OCI-LY1 (cell line): ENCODE data around the gene NR2F6.

Experiments
- EZH2 ChIP-seq: fragments of 200-600 bp; sonication (generic), shearing (Covaris generic); IDR thresholded peaks from 2 replicates; pipeline ENCODE4 v1.8.0; 2017; ENCODE audit warnings: borderline replicate concordance, mixed run types, mild to moderate bottlenecking, antibody characterized with exemption, low read length, moderate library complexity, mixed read lengths
- TF ChIP-seq, protein P1 (sequence below): fragments of 200-600 bp; sonication (generic), shearing (Covaris generic); IDR thresholded peaks from 2 replicates; pipeline ENCODE4 v1.5.1; 2017; ENCODE audit warnings: mild to moderate bottlenecking, antibody characterized with exemption, low read length, moderate library complexity, mixed read lengths

DNA sequence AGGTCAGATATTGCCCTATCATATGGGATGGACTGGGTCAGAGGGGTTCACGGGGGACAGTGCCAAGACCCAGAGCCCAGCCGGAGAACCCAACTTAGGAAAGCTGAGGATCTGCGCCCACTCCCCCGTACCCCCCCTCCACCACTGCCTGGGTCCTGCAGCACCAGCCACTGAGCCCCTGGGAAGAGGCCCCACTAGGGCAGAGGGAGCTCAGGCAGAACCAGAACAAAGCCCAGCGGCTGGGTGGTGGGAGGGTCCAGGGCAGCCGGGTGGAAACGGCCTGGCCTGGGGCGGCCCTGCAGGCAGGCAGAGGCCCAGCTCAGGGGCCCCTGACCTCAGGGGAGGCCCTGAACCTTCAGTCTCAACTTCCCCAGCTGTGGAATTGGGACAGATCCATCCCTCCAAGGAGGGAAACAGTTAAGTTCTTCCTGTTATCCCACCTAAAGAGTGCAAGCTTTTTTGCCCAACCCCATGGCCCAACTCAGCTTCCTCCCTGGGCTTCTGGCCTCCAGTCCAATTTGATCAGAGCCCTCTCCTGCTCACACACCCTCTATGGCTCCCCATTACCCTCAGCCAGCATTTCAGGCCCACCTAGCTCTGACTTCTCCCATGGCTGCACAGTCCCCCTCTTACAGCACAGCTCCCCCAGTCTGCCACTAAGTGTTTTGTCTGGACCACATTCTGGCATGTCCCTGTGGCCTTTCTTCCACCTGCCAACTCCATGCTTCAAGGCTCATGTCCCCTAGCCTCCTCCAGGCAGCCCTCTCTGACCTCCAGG is 3.1 kb downstream of the NR2F6 start:
- TF ChIP-seq, protein P1, sequence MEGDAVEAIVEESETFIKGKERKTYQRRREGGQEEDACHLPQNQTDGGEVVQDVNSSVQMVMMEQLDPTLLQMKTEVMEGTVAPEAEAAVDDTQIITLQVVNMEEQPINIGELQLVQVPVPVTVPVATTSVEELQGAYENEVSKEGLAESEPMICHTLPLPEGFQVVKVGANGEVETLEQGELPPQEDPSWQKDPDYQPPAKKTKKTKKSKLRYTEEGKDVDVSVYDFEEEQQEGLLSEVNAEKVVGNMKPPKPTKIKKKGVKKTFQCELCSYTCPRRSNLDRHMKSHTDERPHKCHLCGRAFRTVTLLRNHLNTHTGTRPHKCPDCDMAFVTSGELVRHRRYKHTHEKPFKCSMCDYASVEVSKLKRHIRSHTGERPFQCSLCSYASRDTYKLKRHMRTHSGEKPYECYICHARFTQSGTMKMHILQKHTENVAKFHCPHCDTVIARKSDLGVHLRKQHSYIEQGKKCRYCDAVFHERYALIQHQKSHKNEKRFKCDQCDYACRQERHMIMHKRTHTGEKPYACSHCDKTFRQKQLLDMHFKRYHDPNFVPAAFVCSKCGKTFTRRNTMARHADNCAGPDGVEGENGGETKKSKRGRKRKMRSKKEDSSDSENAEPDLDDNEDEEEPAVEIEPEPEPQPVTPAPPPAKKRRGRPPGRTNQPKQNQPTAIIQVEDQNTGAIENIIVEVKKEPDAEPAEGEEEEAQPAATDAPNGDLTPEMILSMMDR = no peak
- TF ChIP-seq EZH2 = no peak
